GM12873 (cell line): ENCODE results near the gene SPRED3.

Experiments used
- TF ChIP-seq, protein P1 (sequence below): IDR thresholded peaks from 2 replicates; pipeline ENCODE4 v1.5.1; 2012; ENCODE audit warnings: low read depth, mild to moderate bottlenecking, moderate library complexity, low read length, control low read depth; ENCODE audit not compliant: insufficient read depth; ENCODE audit errors: missing control alignments

The SPRED3 gene, protein sequence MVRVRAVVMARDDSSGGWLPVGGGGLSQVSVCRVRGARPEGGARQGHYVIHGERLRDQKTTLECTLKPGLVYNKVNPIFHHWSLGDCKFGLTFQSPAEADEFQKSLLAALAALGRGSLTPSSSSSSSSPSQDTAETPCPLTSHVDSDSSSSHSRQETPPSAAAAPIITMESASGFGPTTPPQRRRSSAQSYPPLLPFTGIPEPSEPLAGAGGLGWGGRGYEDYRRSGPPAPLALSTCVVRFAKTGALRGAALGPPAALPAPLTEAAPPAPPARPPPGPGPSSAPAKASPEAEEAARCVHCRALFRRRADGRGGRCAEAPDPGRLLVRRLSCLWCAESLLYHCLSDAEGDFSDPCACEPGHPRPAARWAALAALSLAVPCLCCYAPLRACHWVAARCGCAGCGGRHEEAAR

DNA sequence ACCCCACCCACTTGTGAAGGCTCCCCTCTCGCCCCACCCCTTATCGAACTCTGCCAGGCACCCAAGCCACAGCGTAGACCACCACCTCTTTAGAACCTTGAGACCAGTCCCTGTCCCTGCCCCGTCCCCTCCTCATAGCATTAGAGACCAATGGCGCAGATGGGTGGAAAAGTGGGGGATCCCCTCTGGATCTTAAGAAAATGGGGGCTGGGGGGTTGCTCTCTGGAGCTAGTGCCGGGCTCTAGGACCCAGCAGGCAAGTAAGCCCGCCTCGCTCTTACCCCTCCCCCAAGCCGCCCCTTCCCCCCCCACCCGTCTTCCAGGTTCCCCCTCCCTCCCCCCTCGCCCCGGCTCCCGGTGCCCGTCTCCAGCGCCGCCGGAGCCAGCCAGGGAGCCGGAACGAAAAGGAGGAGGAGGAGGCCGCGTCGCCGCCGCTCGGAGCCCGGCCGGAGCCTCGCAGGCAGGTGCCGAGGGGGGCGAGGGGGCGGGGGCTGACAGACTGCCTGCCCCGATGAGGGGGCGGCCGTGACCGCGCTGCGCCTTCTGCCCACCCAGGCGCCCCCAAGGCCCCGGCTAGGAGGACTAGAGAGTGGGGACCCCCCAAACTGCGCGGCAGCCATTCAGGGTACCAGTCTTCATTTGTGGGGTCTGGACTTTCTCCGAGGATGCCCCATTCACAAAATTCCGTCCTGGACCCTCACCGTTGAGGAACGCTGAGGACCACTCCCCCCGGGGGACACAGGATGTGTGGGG lies at the start of gene SPRED3:
SPRED3 (plus strand) TSS at position 349 of the 752 bp plus-strand sequence. CDS start 1,606 bp downstream, outside the sequence.
- TF ChIP-seq, protein P1, sequence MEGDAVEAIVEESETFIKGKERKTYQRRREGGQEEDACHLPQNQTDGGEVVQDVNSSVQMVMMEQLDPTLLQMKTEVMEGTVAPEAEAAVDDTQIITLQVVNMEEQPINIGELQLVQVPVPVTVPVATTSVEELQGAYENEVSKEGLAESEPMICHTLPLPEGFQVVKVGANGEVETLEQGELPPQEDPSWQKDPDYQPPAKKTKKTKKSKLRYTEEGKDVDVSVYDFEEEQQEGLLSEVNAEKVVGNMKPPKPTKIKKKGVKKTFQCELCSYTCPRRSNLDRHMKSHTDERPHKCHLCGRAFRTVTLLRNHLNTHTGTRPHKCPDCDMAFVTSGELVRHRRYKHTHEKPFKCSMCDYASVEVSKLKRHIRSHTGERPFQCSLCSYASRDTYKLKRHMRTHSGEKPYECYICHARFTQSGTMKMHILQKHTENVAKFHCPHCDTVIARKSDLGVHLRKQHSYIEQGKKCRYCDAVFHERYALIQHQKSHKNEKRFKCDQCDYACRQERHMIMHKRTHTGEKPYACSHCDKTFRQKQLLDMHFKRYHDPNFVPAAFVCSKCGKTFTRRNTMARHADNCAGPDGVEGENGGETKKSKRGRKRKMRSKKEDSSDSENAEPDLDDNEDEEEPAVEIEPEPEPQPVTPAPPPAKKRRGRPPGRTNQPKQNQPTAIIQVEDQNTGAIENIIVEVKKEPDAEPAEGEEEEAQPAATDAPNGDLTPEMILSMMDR = no peak

DNA sequence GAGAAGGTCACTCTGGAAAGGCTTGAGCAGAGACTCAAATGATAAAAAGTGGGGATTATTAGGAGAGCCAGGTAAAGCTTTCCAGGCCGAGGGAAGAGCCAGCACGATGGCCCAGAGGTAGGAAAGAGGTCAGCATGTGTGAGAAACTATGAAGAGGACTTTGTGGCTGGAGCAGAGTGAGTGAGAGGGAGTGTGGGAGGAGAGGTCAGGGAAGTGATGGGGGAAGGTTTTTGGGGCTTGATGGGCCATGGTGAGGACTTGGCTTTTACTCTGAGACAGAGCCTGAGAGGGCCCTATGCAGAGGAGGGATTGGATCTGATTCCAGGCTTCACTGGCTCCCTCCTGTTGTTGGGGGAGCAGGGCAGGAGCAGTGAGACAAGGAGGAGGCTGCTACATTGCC lies 47.6 kb upstream of the SPRED3 start:
- TF ChIP-seq, protein P1 = no peak

DNA sequence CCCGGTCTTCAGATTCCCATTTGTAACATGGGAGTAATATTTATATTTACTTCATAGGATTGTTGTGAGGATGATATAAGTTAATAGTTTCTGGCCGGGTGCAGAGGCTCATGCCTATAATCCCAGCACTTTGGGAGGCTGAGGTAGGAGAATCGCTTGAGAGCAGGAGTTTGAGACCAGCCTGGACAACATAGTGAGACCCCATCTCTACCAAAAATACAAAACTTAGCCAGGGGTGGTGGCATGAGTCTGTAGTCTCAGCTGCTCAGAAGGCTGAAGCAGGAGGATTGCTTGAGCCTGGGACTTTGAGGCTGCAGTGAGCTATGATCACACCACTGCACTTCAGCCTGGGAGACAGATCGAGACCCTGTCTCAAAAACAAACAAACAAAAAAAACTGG lies 41.7 kb upstream of the SPRED3 start:
- TF ChIP-seq, protein P1 = no peak

DNA sequence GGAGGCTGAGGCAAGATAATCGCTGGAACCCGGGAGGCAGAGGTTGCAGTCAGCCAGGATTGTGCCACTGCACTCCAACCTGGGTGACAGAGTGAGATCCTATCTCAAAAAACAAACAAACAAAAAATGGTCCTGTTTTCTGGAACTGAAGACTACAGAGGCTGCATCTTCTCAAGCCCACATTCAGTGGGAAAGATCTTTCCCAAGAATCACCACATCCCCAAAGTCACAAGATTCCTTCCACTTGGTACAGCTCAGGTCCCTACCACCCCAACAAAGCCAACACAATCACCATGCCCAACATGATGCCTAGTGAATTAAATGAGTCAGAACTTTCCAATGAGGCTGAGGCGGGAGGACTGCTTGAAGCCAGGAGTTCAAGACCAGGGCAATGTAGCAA lies 37.6 kb upstream of the SPRED3 start:
- TF ChIP-seq, protein P1 = no peak

DNA sequence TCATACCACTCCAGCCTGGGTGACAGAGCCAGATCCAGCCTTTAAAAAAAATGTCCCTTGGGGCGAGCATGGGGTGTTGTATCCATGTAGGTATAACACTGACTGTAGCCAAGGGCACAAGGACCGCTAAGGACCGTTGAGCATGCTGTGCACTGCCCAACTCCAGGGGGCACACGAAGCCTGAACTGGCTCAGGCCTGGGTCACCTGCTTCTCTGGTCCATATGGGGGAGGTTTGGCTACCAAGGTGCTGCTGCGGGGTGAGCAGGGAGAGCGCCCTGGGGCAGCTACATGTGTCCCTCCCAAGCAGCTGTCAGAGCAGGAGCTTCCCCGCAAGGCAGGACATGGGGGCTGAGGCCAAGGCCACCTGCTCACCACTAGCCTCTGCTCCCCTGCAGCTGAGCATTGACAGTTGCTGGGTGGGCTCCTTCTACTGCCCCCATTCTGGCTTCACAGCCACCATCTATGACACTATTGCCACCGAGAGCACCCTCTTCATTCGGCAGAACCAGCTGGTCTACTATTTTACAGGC lies 36.6 kb upstream of the SPRED3 start:
- TF ChIP-seq, protein P1 = peak; percentile 1

DNA sequence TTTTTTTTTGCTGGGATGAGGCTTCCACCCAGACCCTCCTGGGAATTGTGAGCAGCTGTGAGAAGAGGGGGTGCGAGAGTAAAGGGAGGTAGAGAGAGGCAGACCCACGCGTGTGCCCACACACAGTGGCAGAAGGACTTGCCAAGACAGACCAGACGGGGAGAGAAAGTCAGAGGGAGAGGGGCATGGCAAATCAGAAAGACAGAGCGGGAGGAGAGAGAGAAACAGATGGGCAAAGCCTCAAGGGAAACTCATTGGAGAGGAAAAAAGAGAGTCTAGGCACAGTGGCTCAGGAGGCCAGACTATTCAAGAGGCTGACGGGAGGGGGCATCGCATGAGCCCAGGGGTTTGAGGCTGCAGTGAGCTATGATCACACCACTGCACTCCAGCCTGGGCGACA lies 35.9 kb upstream of the SPRED3 start:
- TF ChIP-seq, protein P1 = no peak
